HepG2 (cell line): ENCODE data around the gene PEPD. TPM values are rescaled to one million over a fixed set of nuclear protein-coding genes. Genes with fewer than 3 reads are reported as not detected.

Experiments
- AGO1 ChIP-seq: fragments of 200-400 bp; formaldehyde crosslinking; IDR thresholded peaks from 2 replicates; pipeline ENCODE4 v1.6.1; 2017; ENCODE audit warnings: mild to moderate bottlenecking, low read depth, low read length, moderate library complexity; ENCODE audit not compliant: poor library complexity, severe bottlenecking
- AGO2 ChIP-seq: fragments of 200-400 bp; formaldehyde crosslinking; optimal IDR thresholded peaks from 2 replicates; pipeline ENCODE3; 2017; ENCODE audit warnings: mild to moderate bottlenecking, low read depth, low read length, moderate library complexity
- ATF6 ChIP-seq: sonication (generic); formaldehyde crosslinking; conservative IDR thresholded peaks from 2 replicates; pipeline ENCODE4 v1.4.0; 2020; ENCODE audit warnings: missing genetic modification reagents
- CCAR2 ChIP-seq: fragments of 200-400 bp; formaldehyde crosslinking; optimal IDR thresholded peaks from 2 replicates; pipeline ENCODE3; 2018; ENCODE audit warnings: low read depth, mild to moderate bottlenecking, low read length, moderate library complexity
- EP300 ChIP-seq, 3 experiments: sonication (generic) in 1 of 3; formaldehyde crosslinking in 1 of 3; IDR thresholded peaks; 2 replicates each; pipeline versions ENCODE4 v1.5.1 to v1.6.1; 2011 to 2020; ENCODE audit warnings: low read depth in 2 of 3, low read length in 2 of 3, borderline replicate concordance in 1 of 3, improper control_type of control experiment in 1 of 3, mild to moderate bottlenecking in 1 of 3, missing genetic modification reagents in 1 of 3, moderate library complexity in 1 of 3
- ETV6 ChIP-seq: sonication (generic); formaldehyde crosslinking; conservative IDR thresholded peaks from 2 replicates; pipeline ENCODE4 v1.4.0; 2020; ENCODE audit warnings: missing genetic modification reagents
- FOXK1 ChIP-seq: sonication (generic); formaldehyde crosslinking; IDR thresholded peaks from 2 replicates; pipeline ENCODE4 v1.4.0; 2020; ENCODE audit warnings: low read depth, missing genetic modification reagents, borderline replicate concordance
- HNRNPH1 ChIP-seq: fragments of 200-400 bp; formaldehyde crosslinking; optimal IDR thresholded peaks from 2 replicates; pipeline ENCODE3; 2017; ENCODE audit warnings: mild to moderate bottlenecking, low read depth, low read length
- IKZF1 ChIP-seq: fragments of 450-650 bp; IDR thresholded peaks from 2 replicates; pipeline ENCODE4 v1.7.1; 2016
- IRX3 ChIP-seq: sonication (generic); formaldehyde crosslinking; IDR thresholded peaks from 2 replicates; pipeline ENCODE4 v1.8.1; 2023; ENCODE audit warnings: mild to moderate bottlenecking, low read depth, missing genetic modification reagents, borderline replicate concordance
- MBNL3 ChIP-seq: fragments of 250-450 bp; sonication (Bioruptor Pico); conservative IDR thresholded peaks from 2 replicates; pipeline ENCODE4 v1.8.0; 2022; ENCODE audit warnings: mild to moderate bottlenecking, inconsistent platforms
- MXD1 ChIP-seq: sonication (generic); formaldehyde crosslinking; IDR thresholded peaks from 2 replicates; pipeline ENCODE4 v1.4.0; 2020; ENCODE audit warnings: mild to moderate bottlenecking, missing genetic modification reagents
- PHF8 ChIP-seq: sonication (generic); formaldehyde crosslinking; IDR thresholded peaks from 2 replicates; pipeline ENCODE4 v1.5.0; 2020; ENCODE audit warnings: missing genetic modification reagents
- POGK ChIP-seq: sonication (generic); formaldehyde crosslinking; conservative IDR thresholded peaks from 2 replicates; pipeline ENCODE4 v1.8.0; 2022; ENCODE audit warnings: mild to moderate bottlenecking, moderate library complexity, missing genetic modification reagents
- TBP ChIP-seq: sonication (generic); formaldehyde crosslinking; IDR thresholded peaks from 2 replicates; pipeline ENCODE4 v1.5.0; 2020; ENCODE audit warnings: missing genetic modification reagents
- TCF7 ChIP-seq: sonication (generic); IDR thresholded peaks from 2 replicates; pipeline ENCODE4 v1.6.1; 2016; ENCODE audit warnings: antibody characterized with exemption, low read depth
- ZBTB21 ChIP-seq: sonication (generic); formaldehyde crosslinking; IDR thresholded peaks from 2 replicates; pipeline ENCODE4 v1.4.0; 2020; ENCODE audit warnings: missing genetic modification reagents
- ZBTB7B ChIP-seq: sonication (generic); formaldehyde crosslinking; IDR thresholded peaks from 2 replicates; pipeline ENCODE4 v1.4.0; 2020; ENCODE audit warnings: missing genetic modification reagents
- ZFP82 ChIP-seq: sonication (generic); formaldehyde crosslinking; IDR thresholded peaks from 2 replicates; pipeline ENCODE4 v1.5.1; 2020; ENCODE audit warnings: mild to moderate bottlenecking, missing genetic modification reagents, borderline replicate concordance
- ZNF335 ChIP-seq: sonication (generic); formaldehyde crosslinking; IDR thresholded peaks from 2 replicates; pipeline ENCODE4 v1.4.0; 2020; ENCODE audit warnings: missing genetic modification reagents
- ZNF432 ChIP-seq: sonication (generic); formaldehyde crosslinking; IDR thresholded peaks from 2 replicates; pipeline ENCODE4 v1.5.0; 2020; ENCODE audit warnings: missing genetic modification reagents, mild to moderate bottlenecking, borderline replicate concordance
- ZNF543 ChIP-seq: sonication (generic); formaldehyde crosslinking; IDR thresholded peaks from 2 replicates; pipeline ENCODE4 v1.4.0; 2020; ENCODE audit warnings: mild to moderate bottlenecking, missing genetic modification reagents
- ZNF570 ChIP-seq: sonication (generic); formaldehyde crosslinking; IDR thresholded peaks from 2 replicates; pipeline ENCODE4 v1.4.0; 2020; ENCODE audit warnings: mild to moderate bottlenecking, missing genetic modification reagents, borderline replicate concordance
- ZNF577 ChIP-seq: sonication (generic); formaldehyde crosslinking; IDR thresholded peaks from 2 replicates; pipeline ENCODE4 v1.4.0; 2020; ENCODE audit warnings: mild to moderate bottlenecking, low read depth, missing genetic modification reagents, borderline replicate concordance
- ZNF652 ChIP-seq: IDR thresholded peaks from 2 replicates; pipeline ENCODE4 v1.6.1; 2016; ENCODE audit warnings: low read depth, borderline replicate concordance
- ZNF850 ChIP-seq: sonication (generic); formaldehyde crosslinking; conservative IDR thresholded peaks from 2 replicates; pipeline ENCODE4 v1.9.0; 2021; ENCODE audit warnings: mild to moderate bottlenecking, missing genetic modification reagents
- ZSCAN12 ChIP-seq: sonication (generic); formaldehyde crosslinking; IDR thresholded peaks from 2 replicates; pipeline ENCODE4 v1.9.0; 2021; ENCODE audit warnings: mild to moderate bottlenecking, missing genetic modification reagents
- polyA plus RNA-seq, 8 experiments: library from polyadenylated mRNA; depleted of rRNA in 3 of 8; stranded (reverse) in 7 of 8; unstranded in 1 of 8; fragments of >200 nt; fragmentation: Illumina TruSeq in 4 of 8; extraction: Trizol in 4 of 8; gene quantifications; 2 replicates each; pipeline versions ENCODE4 v1.2.1 to v1.2.3, GENCODE V29; 2011 to 2016; ENCODE audit warnings: low read depth in 4 of 8, missing spikeins in 1 of 8, mixed read lengths in 1 of 8; ENCODE audit not compliant: insufficient read depth in 1 of 8
- total RNA-seq, 5 experiments: library from RNA; depleted of rRNA; stranded (reverse); fragments of >200 nt; fragmentation: Illumina TruSeq; extraction: Trizol; gene quantifications; 2 replicates each; pipeline ENCODE4 v1.2.3, GENCODE V29; 2016; ENCODE audit warnings: low read depth in 1 of 5

Gene PEPD
- total and polyA plus RNA-seq, 2 of the 13 experiments (the other 11 are each of a cell fraction or from before 2014, with no cell fraction given), result 60.7 to 75.1 TPM

- TF ChIP-seq ATF6 (CRISPR knock-in tag) (no peak), TCF7 (no peak), ZNF335 (CRISPR knock-in tag) (no peak), ZNF543 (CRISPR knock-in tag) (no peak), ZBTB7B (peak; percentile 83; the same call in 1 of the 2 replicates), CCAR2 (no peak), ZNF570 (CRISPR knock-in tag) (0 out of 2 replicates have a peak, but pooled peaks have one; percentile 27), IKZF1 (no peak), PHF8 (no peak; the same call in 1 of the 2 replicates), ZNF577 (CRISPR knock-in tag) (no peak), FOXK1 (CRISPR knock-in tag) (no peak), MXD1 (CRISPR knock-in tag) (peak; percentile 46; the same call in 1 of the 2 replicates), ZNF850 (CRISPR knock-in tag) (no peak), HNRNPH1 (no peak), TBP (no peak), ZFP82 (CRISPR knock-in tag) (no peak), ETV6 (CRISPR knock-in tag) (no peak), EP300 (IDR thresholded peaks at IDR 0.05; ENCODE audit: low read depth in 2 of 2, low read length in 2 of 2) (no peak; a peak in 1 of 4 replicates), EP300 (CRISPR knock-in tag; IDR thresholded peaks at IDR 0.05; ENCODE audit: borderline replicate concordance) (no peak), IRX3 (CRISPR knock-in tag) (no peak), ZBTB21 (CRISPR knock-in tag) (no peak), MBNL3 (CRISPR knock-in tag) (no peak), POGK (CRISPR knock-in tag) (0 out of 2 replicates have a peak, but pooled peaks have one; percentile 41), ZNF652 (no peak), ZNF432 (CRISPR knock-in tag) (no peak), ZSCAN12 (CRISPR knock-in tag) (no peak; the same call in 1 of the 2 replicates), AGO2 (peak; percentile 71), AGO1 (no peak)
These were observed 127.4 kb downstream of the PEPD start (continued) for GRCh38 chr19:33394006-33394722.
